Endothelial cell of umbilical vein (primary cell): Measurements from ENCODE around the gene PSMD14. TPM values are rescaled to one million over a fixed set of nuclear protein-coding genes. Genes with fewer than 3 reads are reported as not detected.

Experiments
- BruUV-seq: library from RNA; stranded (reverse); fragments of 400-500 nt; replicated peaks from 2 replicates; lab custom pipeline; 2021; lab: Mats Ljungman, UMichigan
- CTCF ChIA-PET: fragments of 300-600, 350-600 bp; sonication (Branson Sonifier 250); formaldehyde crosslinking; loops from one replicate; lab custom pipeline; 2021; ENCODE audit warnings: antibody characterized with exemption, inconsistent platforms; lab: Charles Lee
- POLR2A ChIA-PET: fragments of 300-600, 350-600 bp; sonication (Branson Sonifier 250); formaldehyde crosslinking; loops from one replicate; lab custom pipeline; 2021; ENCODE audit warnings: antibody characterized with exemption, inconsistent platforms; lab: Charles Lee
- DNase-seq: peaks from one replicate; pipeline ENCODE4 v3.0.0-alpha.2; 2011; ENCODE audit warnings: low read depth, low spot score
- FAIRE-seq: peaks from 2 replicates; lab custom pipeline; 2011; peaks lifted over from hg19 to GRCh38; lab: Jason Lieb, UNC
- H2AFZ ChIP-seq: 2 replicates; pipeline ENCODE4 v1.6.0; 2012; ENCODE audit warnings: low read depth, low read length, control low read depth, inconsistent platforms
- H3K27ac ChIP-seq: 2 replicates; pipeline ENCODE4 v1.5.1; 2011; ENCODE audit warnings: low read depth, mild to moderate bottlenecking, control low read depth, low read length, moderate library complexity; ENCODE audit not compliant: insufficient read depth
- H3K27me3 ChIP-seq, 2 experiments: 2 replicates each; pipeline versions ENCODE4 v1.6.0 to v1.6.1; 2011; ENCODE audit warnings: low read length in 2 of 2, mixed read lengths in 1 of 2; ENCODE audit not compliant: control insufficient read depth in 2 of 2, insufficient read depth in 2 of 2
- H3K36me3 ChIP-seq, 2 experiments: 2 replicates in 1 of 2; 3 replicates in 1 of 2; pipeline ENCODE4 v1.5.1; 2011; ENCODE audit warnings: low read length in 2 of 2, mild to moderate bottlenecking in 1 of 2, moderate library complexity in 1 of 2; ENCODE audit not compliant: control insufficient read depth in 2 of 2, insufficient read depth in 2 of 2; ENCODE audit errors: extremely low read depth in 1 of 2
- H3K4me1 ChIP-seq: 3 replicates; pipeline ENCODE4 v1.5.1; 2011; ENCODE audit warnings: mild to moderate bottlenecking, low read length; ENCODE audit not compliant: control insufficient read depth, insufficient read depth; ENCODE audit errors: extremely low read depth
- H3K4me2 ChIP-seq: 2 replicates; pipeline ENCODE4 v1.6.1; 2011; ENCODE audit warnings: low read length, control low read depth, mixed read lengths; ENCODE audit not compliant: insufficient read depth
- H3K4me3 ChIP-seq, 3 experiments: fragments of 200-600 bp in 1 of 3; sonication (generic), shearing (Covaris generic) in 1 of 3; replicated peaks in 1 of 3; 2 replicates each; pipeline ENCODE4 v1.5.1; 2011 to 2016; ENCODE audit warnings: control low read depth in 3 of 3, low read length in 3 of 3, mild to moderate bottlenecking in 2 of 3, inconsistent platforms in 1 of 3, low read depth in 1 of 3, moderate library complexity in 1 of 3; ENCODE audit not compliant: insufficient read depth in 1 of 3
- H3K79me2 ChIP-seq: 2 replicates; pipeline ENCODE4 v1.6.0; 2012; ENCODE audit warnings: low read length, inconsistent platforms; ENCODE audit not compliant: control insufficient read depth, insufficient read depth
- H3K9ac ChIP-seq: replicated peaks from 2 replicates; pipeline ENCODE3; 2011; ENCODE audit warnings: low read length, control low read depth; ENCODE audit not compliant: insufficient read depth; ENCODE audit errors: extremely low read depth
- H3K9me1 ChIP-seq: replicated peaks from 3 replicates; pipeline ENCODE4 v1.6.0; 2011; ENCODE audit warnings: mild to moderate bottlenecking, low read length; ENCODE audit not compliant: control insufficient read depth, insufficient read depth; ENCODE audit errors: extremely low read depth
- H3K9me3 ChIP-seq: replicated peaks from 2 replicates; pipeline ENCODE4 v1.5.1; 2012; ENCODE audit warnings: low read length, inconsistent platforms; ENCODE audit not compliant: control insufficient read depth, insufficient read depth
- H4K20me1 ChIP-seq: replicated peaks from 2 replicates; pipeline ENCODE3; 2011; ENCODE audit warnings: mild to moderate bottlenecking, low read length; ENCODE audit not compliant: control insufficient read depth, insufficient read depth; ENCODE audit errors: extremely low read depth
- CTCF ChIP-seq, 2 donors: IDR thresholded peaks; 1 replicate in 1 of 2; 2 replicates in 1 of 2; pipeline ENCODE4 v1.5.1; 2011; ENCODE audit warnings: low read length in 2 of 2, mild to moderate bottlenecking in 2 of 2, moderate library complexity in 2 of 2, control low read depth in 1 of 2, inconsistent platforms in 1 of 2, low read depth in 1 of 2; ENCODE audit not compliant: insufficient read depth in 1 of 2; ENCODE audit errors: extremely low read depth in 1 of 2
- EZH2 ChIP-seq: IDR thresholded peaks from 2 replicates; pipeline ENCODE4 v1.6.1; 2012; ENCODE audit warnings: borderline replicate concordance, low read depth, mild to moderate bottlenecking, moderate library complexity, low read length, inconsistent platforms; ENCODE audit not compliant: severe bottlenecking
- FOS ChIP-seq: IDR thresholded peaks from 2 replicates; pipeline ENCODE4 v1.6.1; 2011; ENCODE audit warnings: mild to moderate bottlenecking, low read length, moderate library complexity, borderline replicate concordance; ENCODE audit not compliant: insufficient read depth
- GATA2 ChIP-seq: IDR thresholded peaks from 2 replicates; pipeline ENCODE4 v1.7.0; 2011; ENCODE audit warnings: low read depth, mild to moderate bottlenecking, moderate library complexity, mixed read lengths, low read length; ENCODE audit not compliant: insufficient read length, insufficient read depth
- JUN ChIP-seq: IDR thresholded peaks from 2 replicates; pipeline ENCODE4 v1.6.1; 2011; ENCODE audit warnings: borderline replicate concordance, low read depth; ENCODE audit not compliant: insufficient read length, insufficient read depth
- MAX ChIP-seq: IDR thresholded peaks from 2 replicates; pipeline ENCODE4 v1.6.1; 2011; ENCODE audit not compliant: insufficient read depth, insufficient read length
- MYC ChIP-seq: IDR thresholded peaks from one replicate; pipeline ENCODE4 v1.6.1; 2011; ENCODE audit warnings: mild to moderate bottlenecking, low read depth, low read length
- POLR2A ChIP-seq: IDR thresholded peaks from 2 replicates; pipeline ENCODE4 v1.6.1; 2012; ENCODE audit warnings: low read depth, mild to moderate bottlenecking, control low read depth, low read length
- POLR2AphosphoS5 ChIP-seq: IDR thresholded peaks from 2 replicates; pipeline ENCODE4 v1.6.1; 2012; ENCODE audit warnings: low read depth, mild to moderate bottlenecking, control low read depth, low read length, moderate library complexity; ENCODE audit not compliant: insufficient read depth
- dilution Hi-C: fragments of 300-500 bp; cut with MboI; formaldehyde crosslinking; loops from one replicate; pipeline ENCODE4 v1.15.0; 2019; ENCODE audit warnings: low sequenced_read_pairs; ENCODE audit not compliant: extremely low pct_ligation_motif_present
- intact Hi-C: fragments of 100-400 bp; cut with micrococcal nuclease; formaldehyde crosslinking; loops from one replicate; pipeline ENCODE4 v1.10.0; 2022
- polyA plus RNA-seq, 4 experiments: library from polyadenylated mRNA; depleted of rRNA in 3 of 4; stranded (reverse) in 3 of 4; unstranded in 1 of 4; fragments of >200 nt; gene quantifications; 2 replicates each; pipeline versions ENCODE4 v1.2.1 to v1.2.3, GENCODE V29; 2011 to 2012; ENCODE audit warnings: missing spikeins in 1 of 4
- total RNA-seq: library from RNA; stranded (reverse); gene quantifications from 2 replicates; pipeline ENCODE4 v1.2.3, GENCODE V29; 2021

Gene PSMD14
- total and polyA plus RNA-seq, 2 donors (not counting 3 experiments of a cell fraction or from before 2014, with no cell fraction given): 47.6 to 85.4 TPM

- intact Hi-C loops: no loop called here
- Histone ChIP-seq H3K4me3 (no peak overlapping the region), H3K79me2 (no peaks in the 10 kb centered on the region), H3K9me1 (no peaks in the 10 kb centered on the region), H4K20me1 (no peaks in the 10 kb centered on the region), H3K4me1 (no peaks in the 10 kb centered on the region), H3K9ac (no peak overlapping the region), H2AFZ (no peak overlapping the region), H3K36me3 (no peaks in the 10 kb centered on the region), H3K4me2 (no peak overlapping the region), H3K27me3 (peaks cover 3 to 10% of the 10 kb centered on the region in 2 experiments), H3K27ac (no peak overlapping the region), H3K9me3 (no peaks in the 10 kb centered on the region)
- dilution Hi-C loops: no loop called here
- no peak for DNase-seq
- POLR2A ChIA-PET: no interaction called here
- TF ChIP-seq POLR2A: no peak
- TF ChIP-seq GATA2: no peak
- TF ChIP-seq POLR2AphosphoS5: no peak
- no peak for TF ChIP-seq FOS
- no peak for TF ChIP-seq EZH2
- no peak for TF ChIP-seq MYC
- no peak for TF ChIP-seq CTCF (IDR thresholded peaks at IDR 0.05; ENCODE audit: extremely low read depth in 1 of 2, insufficient read depth in 1 of 2, low read depth in 1 of 2, low read length in 2 of 2)
- TF ChIP-seq JUN: no peak
- no peak for TF ChIP-seq MAX
- FAIRE-seq: no peak
- CTCF ChIA-PET: no interaction called here
- BruUV-seq: no TSS peak
Observed at GRCh38 chr2:161445097-161445496, 136.9 kb downstream of the PSMD14 start.
